Hematopoietic multipotent progenitor cell treated with erythropoietin and hydrocortisone succinate and interleukin-3 and kit ligand, for 15 days (in vitro differentiated cells): ENCODE results near the gene CCL26.
"Not testable (repeated sequence)": the region's sequence is repeated elsewhere in the genome, so short reads cannot be mapped to it uniquely, and the experiment has no call there.

Experiments used
- DNase-seq: peaks from one replicate; pipeline ENCODE4 v3.0.0-alpha.2; 2015; ENCODE audit warnings: low spot score

The CCL26 gene

DNA sequence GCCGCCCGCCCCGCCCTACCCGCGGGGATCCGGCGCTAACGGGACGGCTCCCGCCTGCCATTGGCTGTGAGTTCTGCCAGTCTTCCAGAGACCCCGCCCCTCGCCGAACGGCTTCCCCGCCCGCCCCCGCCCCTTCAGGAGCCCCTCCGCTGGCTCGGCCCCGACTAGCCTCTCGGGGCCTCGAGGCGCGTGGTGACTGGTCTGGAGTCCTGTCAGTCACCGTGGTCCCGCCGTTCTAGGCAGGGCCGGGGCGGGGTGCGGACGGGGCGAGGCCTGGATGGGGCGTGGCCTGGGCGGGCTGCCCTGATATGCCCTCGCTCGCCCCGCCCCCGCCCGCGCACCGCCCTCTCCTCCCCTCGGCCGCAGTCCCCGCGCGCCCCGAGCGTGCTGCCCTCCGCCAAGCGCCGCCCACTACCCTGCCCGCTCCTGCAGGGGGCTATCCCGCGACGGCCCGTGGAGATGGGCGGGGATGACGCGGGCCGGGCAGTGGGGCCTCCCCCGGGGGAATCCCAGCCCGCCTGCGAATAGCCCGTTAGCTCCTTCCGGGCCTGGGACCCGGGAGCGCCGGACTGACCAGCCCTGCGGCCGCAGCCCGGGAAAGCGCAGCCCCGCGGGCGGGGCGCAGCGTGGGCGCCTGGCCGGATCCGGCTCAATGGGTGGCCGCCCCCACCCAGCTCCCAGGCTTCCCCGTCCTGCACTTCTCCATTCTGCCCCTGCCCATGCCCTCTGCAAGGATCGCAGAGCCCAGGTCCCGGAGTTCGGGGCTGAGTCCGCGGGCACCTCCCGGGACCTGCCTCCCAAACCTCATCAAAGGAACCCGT lies 32.8 kb downstream of the CCL26 start:
- DNase-seq = peak; percentile 97

DNA sequence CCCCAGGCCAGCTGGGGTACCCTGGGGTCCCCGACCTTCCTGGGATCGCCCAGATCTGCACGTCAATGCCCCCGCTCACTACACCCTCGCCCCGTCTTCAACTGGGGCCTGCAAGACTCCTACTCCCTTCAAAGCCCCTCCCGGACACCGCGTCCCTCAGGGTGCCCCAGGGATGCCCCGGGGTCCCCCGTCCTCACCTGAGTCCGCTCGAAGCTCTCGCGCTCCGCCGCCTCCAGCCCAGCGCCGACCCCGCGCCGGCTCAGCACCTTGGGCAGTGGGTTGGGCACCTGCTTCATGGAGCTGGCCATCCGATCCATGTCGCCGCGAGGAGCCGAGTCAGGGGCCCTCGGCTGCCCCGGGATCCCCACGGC lies 33.4 kb downstream of the CCL26 start, which contains the start of gene HIP1:
Gene HIP1 (minus strand): TSS at position 338 of the 371 bp plus-strand sequence. CDS start 21 bp downstream, at position 317.
- no peak for DNase-seq

- DNase-seq = no peak
These were observed 34.0 kb downstream of the CCL26 start for GRCh38 chr7:75737856-75738603.

DNA sequence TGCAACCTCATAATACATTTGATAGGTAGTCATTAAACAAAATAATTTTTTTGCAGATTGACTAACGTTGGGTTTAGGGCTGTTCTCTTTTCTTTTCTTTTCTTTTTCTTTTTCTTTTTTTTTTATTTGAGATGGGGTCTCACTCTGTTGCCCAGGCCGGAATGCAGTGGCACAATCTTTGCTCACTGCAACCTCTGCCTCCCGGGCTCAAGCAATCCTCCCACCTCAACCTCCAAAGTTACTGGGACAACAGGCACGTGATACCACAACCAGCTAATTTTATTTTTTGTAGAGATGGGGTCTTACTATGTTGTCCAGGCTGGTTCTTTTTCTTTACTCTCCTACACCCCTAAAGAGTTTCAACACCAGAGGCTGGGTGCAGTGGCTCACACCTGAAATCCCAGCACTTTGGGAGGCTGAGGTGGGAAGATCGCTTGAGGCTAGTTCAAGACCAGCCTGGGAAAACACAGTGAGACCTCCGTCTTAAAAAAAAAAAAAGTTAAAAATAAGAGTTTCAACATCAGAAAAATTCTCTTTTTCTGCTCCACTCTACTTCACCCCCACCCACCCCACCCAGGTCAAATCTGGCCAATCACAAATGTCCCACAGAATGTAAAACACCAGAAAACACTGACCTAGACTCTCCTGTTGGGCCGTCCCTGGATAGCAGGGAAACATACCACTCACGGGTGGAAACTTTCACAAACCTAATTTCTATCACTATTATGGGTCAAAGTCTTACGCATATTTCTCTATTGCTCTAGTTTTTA lies 36.2 kb downstream of the CCL26 start:
- DNase-seq = no peak

DNA sequence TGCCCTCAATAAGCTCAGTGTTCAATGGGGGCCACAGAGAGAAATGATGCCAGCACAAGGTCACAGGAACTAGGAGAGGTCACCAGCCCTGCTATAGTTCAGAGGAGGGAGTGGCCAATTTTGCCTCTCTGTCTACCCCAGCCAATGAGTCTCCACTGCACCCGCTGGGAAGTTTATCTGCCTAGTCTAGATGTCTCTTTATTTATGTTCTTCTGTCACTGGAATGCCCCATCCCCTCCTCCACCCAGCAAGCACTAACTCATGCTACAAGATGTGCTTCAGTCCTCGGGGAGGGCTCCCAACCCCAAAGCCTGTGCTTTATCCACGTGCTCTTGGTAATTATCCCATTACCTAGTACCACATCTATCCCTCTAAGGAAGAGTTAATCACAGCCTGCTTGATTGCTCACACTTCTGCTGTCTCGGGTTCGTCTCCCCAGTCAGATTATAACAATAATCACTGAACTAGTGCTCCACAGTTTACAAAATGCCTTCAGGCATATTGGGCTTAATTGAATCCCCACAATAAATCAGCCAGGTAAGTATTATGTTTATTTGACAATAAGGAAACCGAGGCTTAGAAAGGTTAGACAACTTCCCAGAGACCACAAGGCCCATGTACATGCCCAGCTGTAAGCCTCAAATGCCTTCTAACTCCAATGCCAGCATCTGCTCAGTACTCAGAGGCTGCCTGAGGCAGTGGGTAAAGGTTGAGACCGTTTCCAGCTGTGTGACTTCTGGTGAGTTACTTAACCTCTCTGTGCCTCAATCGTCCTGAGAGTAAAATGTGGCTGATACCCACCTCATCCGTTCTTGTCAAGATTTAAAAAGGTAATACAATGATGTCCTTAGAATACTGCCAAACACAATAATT lies 37.2 kb downstream of the CCL26 start:
- no peak for DNase-seq

- DNase-seq = no peak
These were observed 39.0 kb downstream of the CCL26 start for GRCh38 chr7:75732764-75733630.

GRCh38 chr7:75732016-75732521 lies 39.9 kb downstream of the CCL26 start:
- no peak for DNase-seq

- DNase-seq = no peak
These were observed 42.1 kb downstream of the CCL26 start for GRCh38 chr7:75729851-75730274.

DNA sequence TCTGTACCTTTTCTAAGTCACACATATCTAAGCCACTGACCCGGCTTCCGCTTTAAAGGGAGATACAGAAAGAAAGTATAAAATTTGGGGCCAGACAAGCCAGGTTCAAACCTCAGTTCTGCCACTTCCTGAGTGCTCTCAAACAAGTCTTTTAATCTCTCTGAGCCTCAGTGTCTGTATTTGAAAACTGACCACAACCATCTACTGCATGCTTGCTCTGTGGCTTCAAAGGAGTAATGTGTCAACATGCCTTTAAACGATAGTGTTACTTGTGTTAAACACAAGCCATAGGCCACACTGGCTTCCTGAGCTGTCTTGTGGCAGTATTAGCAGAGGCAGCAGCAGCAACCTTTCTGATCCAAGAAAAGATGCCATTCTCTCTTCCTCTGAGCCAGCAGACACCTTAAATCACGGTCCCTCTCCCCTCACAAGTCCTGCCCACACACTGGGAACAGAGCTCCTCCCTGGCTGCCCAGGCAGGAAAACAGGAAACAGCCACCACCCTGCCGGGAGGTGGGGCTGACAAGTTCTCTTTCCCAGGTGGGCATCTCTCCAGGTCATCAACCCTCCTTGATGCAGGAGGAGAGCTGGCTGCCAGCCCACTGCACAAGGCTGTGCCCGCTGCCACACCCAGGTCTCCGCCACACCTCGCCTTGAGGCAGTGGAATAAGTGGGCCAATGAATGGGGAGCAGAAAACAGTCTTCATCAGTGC lies 44.0 kb downstream of the CCL26 start:
- no peak for DNase-seq

GRCh38 chr7:75727351-75727750 lies 44.7 kb downstream of the CCL26 start:
- DNase-seq = not testable (repeated sequence)

DNA sequence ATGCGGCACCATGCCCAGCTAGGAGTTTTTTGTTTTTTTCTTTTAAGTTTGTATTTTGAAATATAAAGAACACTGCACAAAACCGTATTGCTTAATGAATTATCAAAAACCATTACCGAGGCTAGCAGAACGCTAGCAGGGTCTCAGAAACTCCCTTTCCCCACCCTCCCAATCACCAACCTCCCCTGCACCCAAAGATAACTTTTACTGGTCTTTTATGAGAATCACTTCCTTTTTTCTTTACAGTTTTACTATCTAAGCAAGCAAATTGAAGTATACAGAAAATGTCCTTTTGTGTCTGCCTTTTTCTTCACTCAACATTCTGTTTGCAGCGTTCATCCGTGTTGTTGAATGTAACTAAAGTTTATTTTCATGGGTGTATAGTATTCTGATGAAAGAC lies 46.7 kb downstream of the CCL26 start:
- no peak for DNase-seq

DNA sequence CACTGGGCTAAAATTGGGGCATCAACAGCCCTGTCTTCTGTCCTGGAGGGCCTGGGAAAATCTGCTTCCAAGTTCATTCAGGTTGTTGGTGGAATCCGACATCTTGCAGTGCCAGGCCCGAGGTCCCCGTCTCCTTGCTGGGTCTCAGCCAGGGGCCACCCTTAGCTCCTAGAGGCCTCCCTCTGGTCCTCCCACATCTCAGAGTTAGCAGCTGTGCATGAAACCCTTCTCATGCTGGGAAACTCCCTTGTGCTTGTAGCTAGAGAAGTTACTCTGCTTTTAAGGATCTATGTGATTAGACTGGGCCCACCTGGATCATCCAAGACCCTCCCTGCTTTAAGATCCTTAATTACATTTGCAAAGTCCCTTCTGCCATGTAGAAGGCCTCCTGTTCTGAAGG lies 48.6 kb downstream of the CCL26 start:
- DNase-seq = no peak

- DNase-seq = no peak
These were observed 49.6 kb downstream of the CCL26 start for GRCh38 chr7:75722373-75722772.

GRCh38 chr7:75721922-75722321 lies 50.1 kb downstream of the CCL26 start:
- DNase-seq = not testable (repeated sequence)

DNA sequence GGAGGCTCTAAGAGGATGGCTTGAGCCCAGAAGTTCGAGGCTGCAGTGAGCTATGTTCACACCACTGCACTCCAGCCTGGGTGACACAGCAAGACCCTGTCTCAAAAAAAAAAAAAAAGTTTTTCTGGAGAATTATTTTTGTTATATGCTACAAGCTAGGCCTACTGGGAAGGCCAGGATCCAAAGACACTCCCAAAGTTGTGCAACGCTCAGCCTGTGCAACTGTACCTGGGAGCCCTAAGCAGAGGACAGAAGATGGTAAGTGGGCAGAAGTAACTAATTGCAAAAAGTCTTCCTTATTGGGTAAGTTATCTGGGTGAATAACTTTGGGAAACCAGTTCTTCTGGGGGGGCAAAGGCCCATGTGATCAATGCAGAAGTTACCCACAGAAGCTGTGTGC lies 50.6 kb downstream of the CCL26 start:
- DNase-seq = no peak

DNA sequence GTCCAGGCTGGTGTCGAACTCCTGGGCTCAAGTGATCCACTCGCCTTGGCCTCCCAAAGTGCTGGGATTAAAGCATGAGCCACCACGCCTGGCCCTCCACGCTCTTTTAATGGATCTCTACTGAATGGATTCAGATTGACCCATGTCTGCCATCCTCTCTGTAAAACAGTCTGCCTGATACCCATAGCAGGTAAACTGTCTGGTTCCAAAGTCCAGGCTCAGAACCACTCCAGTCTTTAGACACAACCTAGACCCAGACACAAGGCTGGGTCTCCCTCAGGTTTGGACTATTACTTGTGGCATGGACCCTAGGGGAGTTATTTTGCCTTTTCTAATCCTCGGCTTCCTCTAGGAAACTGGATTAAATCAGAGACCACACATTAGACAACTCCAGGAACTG lies 52.4 kb downstream of the CCL26 start:
- DNase-seq = no peak
